Sigmoid colon (tissue), 3 donors: ENCODE results near the gene EFNB1.
"Not testable (repeated sequence)": the region's sequence is repeated elsewhere in the genome, so short reads cannot be mapped to it uniquely, and the experiment has no call there.

Source experiments
- CTCF ChIP-seq, 4 experiments: fragments of 450-650 bp in 3 of 4; fragments of 200-600 bp in 1 of 4; IDR thresholded peaks; one replicate each; pipeline ENCODE4 v1.5.1; 2016 to 2019; ENCODE audit warnings: antibody characterized with exemption in 4 of 4, mild to moderate bottlenecking in 3 of 4, moderate library complexity in 2 of 4
- POLR2A ChIP-seq, 2 donors: fragments of 450-650 bp; IDR thresholded peaks; one replicate each; pipeline ENCODE4 v1.6.1; 2016; ENCODE audit warnings: antibody characterized with exemption in 2 of 2, mild to moderate bottlenecking in 2 of 2, moderate library complexity in 2 of 2

DNA sequence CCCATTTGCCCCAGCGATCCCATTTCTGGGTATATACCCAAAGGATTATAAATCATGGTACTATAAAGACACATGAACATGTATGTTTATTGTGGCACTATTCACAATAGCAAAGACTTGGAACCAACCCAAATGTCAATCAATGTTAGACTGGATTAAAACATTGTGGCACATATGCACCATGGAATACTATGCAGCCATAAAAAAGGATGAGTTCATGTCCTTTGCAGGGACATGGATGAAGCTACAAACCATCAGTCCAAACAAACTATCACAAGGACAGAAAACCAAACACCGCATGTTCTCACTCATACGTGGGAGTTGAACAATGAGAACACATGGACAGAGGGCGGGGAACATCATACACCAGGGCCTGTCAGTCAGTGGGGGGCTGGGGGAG lies 47.5 kb upstream of the EFNB1 start:
- TF ChIP-seq CTCF, POLR2A (IDR thresholded peaks at IDR 0.05): not testable (repeated sequence)
